HG03108 (cell line): ENCODE results near the gene CACNA2D2.

ENCODE experiments used
- ATAC-seq: cut with Tn5 transposase; IDR thresholded peaks from one replicate; pipeline ENCODE4 v1.9.1; 2021; ENCODE audit warnings: moderate library complexity; ENCODE audit not compliant: unreplicated experiment

CACNA2D2 gene

DNA sequence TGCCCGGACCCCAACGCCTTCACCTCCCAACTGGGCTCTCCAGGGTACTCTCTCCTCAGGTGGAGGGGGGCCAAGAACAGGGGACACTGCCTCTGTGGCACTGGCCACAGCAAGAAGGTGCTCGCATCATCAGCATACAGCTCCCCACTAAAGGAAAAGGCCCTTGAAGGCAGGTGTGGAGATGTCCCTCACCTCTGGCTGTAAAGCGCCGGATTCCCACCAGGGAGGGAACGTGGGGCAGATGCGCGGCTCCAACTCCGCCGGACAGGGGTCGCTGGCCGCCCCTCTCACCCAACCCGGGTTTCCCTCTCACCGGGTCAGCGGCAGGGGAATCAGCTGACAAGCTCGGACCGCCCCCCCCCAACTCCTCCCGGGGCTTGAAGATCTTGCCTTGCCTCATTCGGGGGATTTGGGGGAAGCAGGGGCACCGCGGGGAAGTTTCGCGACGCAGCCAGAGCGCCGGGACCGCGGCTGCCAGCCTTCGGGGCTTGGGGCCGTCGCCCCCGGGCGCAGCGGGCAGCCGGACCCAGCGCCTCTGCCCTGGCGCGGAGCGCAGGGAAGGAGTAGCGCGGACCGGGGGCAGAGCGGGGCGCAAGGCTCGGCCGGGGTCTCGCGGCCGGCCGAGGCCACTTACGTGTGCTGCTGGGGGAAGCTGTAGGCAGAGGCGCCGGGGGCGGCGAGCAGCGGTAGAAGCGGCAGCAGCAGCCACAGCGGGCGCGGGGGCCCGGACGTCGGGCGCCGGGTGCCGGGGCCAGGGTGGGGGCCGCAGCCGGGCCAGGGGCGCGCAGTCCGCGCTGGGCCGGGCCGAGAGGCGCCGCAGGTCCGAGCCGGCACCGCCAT is 630 bp downstream of the CACNA2D2 start:
- ATAC-seq: no peak

- no peak for ATAC-seq
Observed at GRCh38 chr3:50502225-50502583, 1.2 kb downstream of the CACNA2D2 start.

- no peak for ATAC-seq
Observed at GRCh38 chr3:50495609-50496423, 7.6 kb downstream of the CACNA2D2 start.

GRCh38 chr3:50494126-50494525 is 9.3 kb downstream of the CACNA2D2 start:
- no peak for ATAC-seq

DNA sequence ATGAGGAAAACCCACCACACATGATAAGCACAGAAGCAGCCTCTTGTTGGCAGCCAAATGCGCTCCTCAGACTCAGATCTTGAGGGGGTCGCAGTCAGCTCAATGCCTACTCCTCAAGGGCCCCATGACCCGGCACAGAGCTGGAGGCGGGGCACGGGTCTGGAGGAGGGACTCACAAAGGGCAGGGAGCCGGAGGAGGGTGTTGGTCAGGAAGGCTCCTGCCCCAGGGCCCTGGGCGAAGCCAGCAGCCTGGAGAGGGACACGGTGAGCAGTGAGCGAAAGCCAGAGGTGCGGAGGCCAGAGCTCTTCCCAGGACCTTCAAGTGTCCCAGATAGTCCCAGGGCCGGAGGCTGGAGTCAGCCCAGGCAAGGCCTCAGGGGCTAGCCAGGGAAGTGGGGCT is 9.8 kb downstream of the CACNA2D2 start:
- ATAC-seq: no peak

DNA sequence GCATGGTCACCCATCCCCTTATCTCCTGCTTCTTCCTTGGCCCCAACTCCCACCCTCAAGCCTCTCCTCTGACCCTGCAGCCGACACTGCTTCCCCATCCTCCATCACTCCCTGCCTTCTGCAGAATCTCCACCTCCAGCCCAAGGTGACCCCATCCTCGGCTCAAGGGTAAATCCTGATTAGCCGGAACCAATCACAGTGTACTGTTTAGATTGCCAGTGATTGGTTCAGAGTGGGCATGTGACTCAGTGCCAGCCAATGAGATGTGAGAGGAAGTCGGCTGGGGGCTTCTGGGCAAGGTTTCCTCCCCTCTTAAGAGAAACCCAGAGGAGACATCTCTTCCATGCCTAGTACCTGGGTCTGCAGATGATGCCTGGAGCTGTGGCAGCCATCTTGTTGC is 10.3 kb downstream of the CACNA2D2 start:
- ATAC-seq: no peak

- no peak for ATAC-seq
Observed at GRCh38 chr3:50491023-50491422, 12.4 kb downstream of the CACNA2D2 start.

DNA sequence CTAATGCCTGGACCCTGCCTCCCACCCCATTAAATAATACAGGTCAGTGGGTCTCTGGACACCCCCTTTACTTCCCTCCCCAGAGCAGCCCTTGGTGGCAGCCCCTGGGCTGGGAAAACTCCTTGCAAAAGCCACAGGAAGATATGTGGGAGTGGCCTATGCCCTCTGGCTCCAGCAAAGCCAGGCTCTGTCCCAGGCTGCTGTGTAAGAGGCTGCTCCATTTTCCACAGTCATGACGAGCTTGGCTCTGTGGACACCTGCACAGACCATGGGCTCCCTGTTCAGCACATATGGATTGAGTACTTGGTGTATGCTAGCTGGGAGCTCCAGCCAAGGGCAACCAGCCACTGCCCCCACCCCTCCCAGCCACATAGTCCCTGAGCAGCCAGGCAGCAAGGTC is 13.0 kb downstream of the CACNA2D2 start:
- ATAC-seq: no peak

GRCh38 chr3:50487181-50487580 is 16.3 kb downstream of the CACNA2D2 start:
- ATAC-seq: no peak

- no peak for ATAC-seq
Observed at GRCh38 chr3:50486219-50486888, 17.1 kb downstream of the CACNA2D2 start.

GRCh38 chr3:50484722-50485121 is 18.7 kb downstream of the CACNA2D2 start:
- ATAC-seq: no peak

DNA sequence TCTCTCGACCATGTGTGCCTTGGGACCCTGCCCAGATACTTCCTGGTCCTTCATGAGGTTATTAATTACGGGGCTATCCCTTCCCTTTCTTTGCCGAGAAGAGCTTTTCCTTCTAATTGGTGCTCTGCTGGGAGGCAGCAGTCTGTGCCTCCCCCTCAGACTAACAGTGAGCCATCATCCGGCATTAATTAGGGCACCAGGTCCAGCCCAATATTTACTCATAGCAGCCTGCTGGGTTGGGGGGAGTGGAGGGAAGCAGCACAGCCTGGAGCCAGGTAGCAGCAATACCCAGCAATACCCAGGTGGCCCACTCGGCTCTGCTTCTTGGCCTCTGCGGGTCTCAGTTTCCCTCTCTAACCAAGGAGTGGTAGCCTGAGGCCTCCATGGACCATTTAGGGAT is 20.1 kb downstream of the CACNA2D2 start:
- no peak for ATAC-seq

- no peak for ATAC-seq
Observed at GRCh38 chr3:50481992-50482391, 21.4 kb downstream of the CACNA2D2 start.

- no peak for ATAC-seq
Observed at GRCh38 chr3:50480471-50480870, 23.0 kb downstream of the CACNA2D2 start.

DNA sequence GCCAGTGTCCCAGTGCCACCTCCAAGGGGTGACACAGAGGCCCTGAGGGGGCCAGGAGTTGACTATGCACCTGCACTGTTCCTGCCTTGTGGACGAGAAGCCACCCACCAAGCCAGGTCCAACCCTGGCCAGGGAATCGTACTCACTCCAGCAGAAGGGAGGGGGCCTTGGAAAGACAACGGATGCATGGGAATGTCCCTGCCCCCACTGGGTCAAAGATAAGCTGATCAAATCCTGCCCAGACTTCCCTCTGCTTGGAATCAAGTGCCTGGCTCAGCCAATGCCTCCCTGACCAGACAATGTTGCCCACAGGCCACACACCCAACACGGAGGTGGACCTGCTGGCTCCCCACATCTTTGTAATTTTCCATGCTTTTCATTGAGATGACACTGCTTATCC is 23.9 kb downstream of the CACNA2D2 start:
- ATAC-seq: no peak

- no peak for ATAC-seq
Observed at GRCh38 chr3:50478671-50479260, 24.7 kb downstream of the CACNA2D2 start.

GRCh38 chr3:50478051-50478450 is 25.4 kb downstream of the CACNA2D2 start:
- ATAC-seq: no peak

GRCh38 chr3:50475348-50475747 is 28.1 kb downstream of the CACNA2D2 start:
- ATAC-seq: no peak

- no peak for ATAC-seq
Observed at GRCh38 chr3:50474717-50475116, 28.7 kb downstream of the CACNA2D2 start.

- no peak for ATAC-seq
Observed at GRCh38 chr3:50473768-50474167, 29.7 kb downstream of the CACNA2D2 start.

GRCh38 chr3:50472958-50473357 is 30.5 kb downstream of the CACNA2D2 start:
- no peak for ATAC-seq
